NB4 (cell line): ENCODE data around the gene ZNF358.

ENCODE experiments used
- POLR2A ChIP-seq: IDR thresholded peaks from 2 replicates; pipeline ENCODE4 v1.6.1; 2011; ENCODE audit warnings: mild to moderate bottlenecking; ENCODE audit not compliant: insufficient read length; ENCODE audit errors: extremely low read depth
- TF ChIP-seq, protein P1 (sequence below): IDR thresholded peaks from one replicate; pipeline ENCODE4 v1.5.1; 2012; ENCODE audit warnings: low read depth, low read length

DNA sequence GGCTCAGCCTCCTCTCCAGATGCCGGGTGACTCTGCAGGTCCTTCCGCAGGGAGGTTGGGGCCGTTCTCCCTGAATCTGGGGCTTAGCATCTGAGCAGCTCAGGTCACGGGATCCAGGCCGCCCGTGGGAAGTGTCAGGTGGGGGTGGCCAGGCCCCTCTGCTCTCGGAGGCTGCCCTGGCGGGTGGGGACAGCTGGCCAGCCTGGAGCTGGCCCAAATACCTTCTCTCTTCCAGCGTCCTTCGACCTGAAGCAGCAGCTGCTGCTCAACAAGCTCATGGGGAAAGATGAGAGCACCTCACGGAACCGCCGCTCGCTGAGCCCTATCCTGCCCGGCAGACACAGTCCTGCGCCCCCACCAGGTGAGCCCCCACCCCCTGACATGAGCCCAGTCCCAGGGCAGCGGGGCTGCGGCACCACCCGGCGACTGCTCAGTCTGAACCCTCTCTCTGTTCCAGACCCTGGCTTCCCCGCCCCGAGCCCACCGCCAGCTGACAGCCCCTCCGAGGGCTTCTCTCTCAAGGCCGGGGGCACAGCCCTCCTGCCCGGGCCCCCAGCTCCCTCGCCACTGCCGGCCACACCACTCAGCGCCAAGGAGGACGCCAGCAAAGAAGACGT is 46.1 kb upstream of the ZNF358 start:
- TF ChIP-seq, protein P1, sequence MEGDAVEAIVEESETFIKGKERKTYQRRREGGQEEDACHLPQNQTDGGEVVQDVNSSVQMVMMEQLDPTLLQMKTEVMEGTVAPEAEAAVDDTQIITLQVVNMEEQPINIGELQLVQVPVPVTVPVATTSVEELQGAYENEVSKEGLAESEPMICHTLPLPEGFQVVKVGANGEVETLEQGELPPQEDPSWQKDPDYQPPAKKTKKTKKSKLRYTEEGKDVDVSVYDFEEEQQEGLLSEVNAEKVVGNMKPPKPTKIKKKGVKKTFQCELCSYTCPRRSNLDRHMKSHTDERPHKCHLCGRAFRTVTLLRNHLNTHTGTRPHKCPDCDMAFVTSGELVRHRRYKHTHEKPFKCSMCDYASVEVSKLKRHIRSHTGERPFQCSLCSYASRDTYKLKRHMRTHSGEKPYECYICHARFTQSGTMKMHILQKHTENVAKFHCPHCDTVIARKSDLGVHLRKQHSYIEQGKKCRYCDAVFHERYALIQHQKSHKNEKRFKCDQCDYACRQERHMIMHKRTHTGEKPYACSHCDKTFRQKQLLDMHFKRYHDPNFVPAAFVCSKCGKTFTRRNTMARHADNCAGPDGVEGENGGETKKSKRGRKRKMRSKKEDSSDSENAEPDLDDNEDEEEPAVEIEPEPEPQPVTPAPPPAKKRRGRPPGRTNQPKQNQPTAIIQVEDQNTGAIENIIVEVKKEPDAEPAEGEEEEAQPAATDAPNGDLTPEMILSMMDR = no peak
- no peak for TF ChIP-seq POLR2A
